GM19468 (cell line): ENCODE results near the gene CAPN2.
"Not testable (repeated sequence)": the region's sequence is repeated elsewhere in the genome, so short reads cannot be mapped to it uniquely, and the experiment has no call there.

Source experiments
- ATAC-seq: cut with Tn5 transposase; IDR thresholded peaks from one replicate; pipeline ENCODE4 v1.9.1; 2021; ENCODE audit warnings: mild to moderate bottlenecking, moderate library complexity, moderate number of reproducible peaks; ENCODE audit not compliant: unreplicated experiment; ENCODE audit errors: extremely low read depth

The CAPN2 gene

GRCh38 chr1:223776075-223776814 lies 63.9 kb downstream of the CAPN2 start:
- ATAC-seq, result no peak

GRCh38 chr1:223776826-223777454 lies 64.6 kb downstream of the CAPN2 start:
- ATAC-seq, result no peak

DNA sequence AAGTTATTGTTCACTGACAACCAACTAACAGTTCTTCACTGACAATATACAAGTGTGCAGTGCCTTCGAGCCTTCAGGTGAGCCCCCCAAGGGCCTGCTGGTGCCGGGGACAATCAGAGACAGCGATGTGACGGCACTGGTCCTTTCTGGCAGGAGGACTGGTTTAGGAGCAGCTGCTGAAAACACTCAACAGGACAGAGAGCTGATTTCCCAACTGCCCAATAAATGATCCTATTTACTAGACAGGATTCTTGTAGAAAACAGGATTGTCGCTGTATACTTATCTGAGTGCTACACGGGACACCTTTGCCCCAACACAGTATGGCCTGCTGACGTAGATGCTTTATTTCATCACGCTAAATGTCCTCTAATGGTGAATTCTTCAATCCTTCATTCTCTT lies 68.0 kb downstream of the CAPN2 start:
- ATAC-seq, result no peak

DNA sequence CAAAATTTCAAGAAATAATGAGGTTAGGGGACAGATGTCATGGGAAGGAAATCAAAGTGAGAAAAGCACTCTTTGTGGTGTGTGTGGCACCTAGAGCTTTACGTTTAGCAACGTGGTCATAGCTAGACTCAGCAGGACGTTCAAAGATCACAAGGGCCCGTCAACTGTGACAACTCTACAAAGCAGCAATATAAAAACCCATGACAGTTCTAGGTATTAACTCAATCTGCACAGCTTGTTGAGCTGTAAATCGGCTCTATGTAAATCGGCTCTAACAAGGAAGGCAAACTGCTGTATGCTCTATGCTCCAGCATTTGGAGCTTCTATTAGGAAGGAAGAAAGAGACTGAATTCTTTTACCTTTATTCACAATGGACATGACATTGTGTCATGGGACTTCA lies 68.6 kb downstream of the CAPN2 start:
- ATAC-seq, result no peak

- no peak for ATAC-seq
These were observed 71.3 kb downstream of the CAPN2 start for GRCh38 chr1:223783676-223784075.

- no peak for ATAC-seq
These were observed 72.2 kb downstream of the CAPN2 start for GRCh38 chr1:223784541-223784940.

DNA sequence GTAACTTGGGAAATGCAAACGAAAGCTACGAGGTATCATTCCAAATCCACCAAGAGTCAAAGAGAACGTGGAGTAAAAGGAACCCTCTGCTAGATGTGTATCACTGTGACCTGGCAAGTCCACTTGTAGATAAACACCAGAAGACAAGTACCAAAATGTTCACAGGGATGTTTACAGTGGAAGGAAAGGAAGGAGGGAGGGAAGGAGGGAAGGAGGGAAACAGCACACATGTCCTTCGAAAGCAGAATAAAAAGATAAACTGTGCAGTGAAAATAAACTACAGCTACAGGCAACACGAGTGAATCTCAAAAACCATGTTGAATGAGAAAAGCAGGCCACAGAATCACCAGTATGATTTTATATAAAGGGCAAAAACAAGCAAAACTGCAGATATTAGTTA lies 73.5 kb downstream of the CAPN2 start:
- ATAC-seq, result no peak

DNA sequence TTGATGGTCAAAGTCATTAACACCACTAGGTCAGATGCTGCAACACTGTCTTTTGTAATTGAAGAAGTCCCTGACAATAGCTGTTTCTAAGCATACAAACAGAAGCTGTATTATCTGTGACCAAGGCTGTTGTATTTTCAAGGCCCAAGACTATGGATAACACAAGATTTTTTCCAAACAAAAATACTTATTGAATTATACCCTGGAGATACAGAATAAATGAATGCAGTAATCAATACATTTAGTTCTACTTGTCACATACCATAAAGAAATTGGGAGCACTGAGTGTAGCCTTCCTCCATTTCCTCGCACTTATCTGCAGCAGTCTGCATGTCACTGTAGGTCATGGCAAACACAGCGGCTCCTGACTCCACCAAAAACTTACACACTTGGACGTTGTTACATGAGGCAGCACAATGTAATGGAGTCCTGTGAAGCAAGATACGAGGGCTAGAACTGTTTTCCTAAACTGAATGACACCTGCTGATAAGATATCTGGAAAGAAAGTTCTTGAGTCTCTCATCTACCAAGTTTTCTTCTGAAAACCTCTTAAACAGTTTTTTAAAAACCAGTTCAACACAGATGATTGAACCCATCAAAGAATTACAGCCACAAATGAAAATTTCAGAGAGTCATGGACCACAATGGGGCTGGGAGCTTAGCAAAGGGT lies 76.5 kb downstream of the CAPN2 start:
- no peak for ATAC-seq

GRCh38 chr1:223792046-223792445 lies 79.7 kb downstream of the CAPN2 start:
- no peak for ATAC-seq

DNA sequence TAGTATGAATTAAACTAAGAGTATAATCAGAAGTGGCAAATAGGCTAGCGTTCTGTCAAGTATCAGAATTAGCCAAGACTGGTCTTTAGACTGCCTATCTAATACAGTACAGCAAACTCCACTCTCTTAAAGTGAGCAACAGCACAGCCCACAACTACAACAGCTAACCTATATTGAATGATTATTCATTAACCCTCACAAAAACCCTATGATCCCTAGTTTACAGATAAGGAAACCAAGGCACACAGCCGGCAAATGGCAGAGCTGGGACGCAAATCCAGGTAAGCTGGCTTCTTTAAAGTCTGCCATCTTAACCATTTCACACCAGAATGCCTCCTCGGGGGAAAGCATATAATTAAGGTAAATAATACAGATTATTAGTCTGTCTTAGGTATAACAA lies 81.4 kb downstream of the CAPN2 start:
- no peak for ATAC-seq

DNA sequence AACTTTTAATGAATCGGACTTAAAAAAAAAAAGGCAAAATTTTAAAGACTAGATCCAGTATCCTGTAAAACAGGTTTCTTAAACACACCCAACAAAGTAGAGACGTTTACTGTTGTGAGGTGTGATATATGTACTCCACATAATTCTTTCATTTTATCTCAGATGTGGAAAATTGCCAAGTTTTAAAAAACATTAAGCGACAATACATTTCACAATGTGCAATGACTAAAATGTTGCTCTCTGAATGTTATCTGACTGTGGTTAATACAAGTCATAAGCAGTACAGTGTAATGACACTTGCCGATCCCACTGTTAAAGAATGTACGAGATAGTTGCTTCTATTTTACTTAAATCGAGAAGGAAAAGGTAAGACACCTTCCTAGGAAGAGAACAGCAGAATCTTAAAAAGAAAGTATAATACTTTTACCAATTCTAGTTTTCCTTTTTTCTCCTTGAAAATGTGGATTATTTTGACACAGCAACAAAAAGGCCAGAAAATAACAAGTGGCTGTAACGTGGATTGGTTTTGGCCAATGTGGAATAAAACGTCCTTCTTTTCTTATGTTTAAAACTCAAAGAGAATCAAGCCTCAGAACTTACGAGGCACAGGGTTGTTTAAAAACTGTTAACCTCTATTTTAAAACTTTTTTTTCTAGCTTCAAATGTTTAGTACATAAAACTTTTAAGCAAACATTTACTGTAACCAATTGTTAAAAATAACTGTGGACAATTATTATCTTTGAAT lies 82.0 kb downstream of the CAPN2 start:
- ATAC-seq, result no peak

DNA sequence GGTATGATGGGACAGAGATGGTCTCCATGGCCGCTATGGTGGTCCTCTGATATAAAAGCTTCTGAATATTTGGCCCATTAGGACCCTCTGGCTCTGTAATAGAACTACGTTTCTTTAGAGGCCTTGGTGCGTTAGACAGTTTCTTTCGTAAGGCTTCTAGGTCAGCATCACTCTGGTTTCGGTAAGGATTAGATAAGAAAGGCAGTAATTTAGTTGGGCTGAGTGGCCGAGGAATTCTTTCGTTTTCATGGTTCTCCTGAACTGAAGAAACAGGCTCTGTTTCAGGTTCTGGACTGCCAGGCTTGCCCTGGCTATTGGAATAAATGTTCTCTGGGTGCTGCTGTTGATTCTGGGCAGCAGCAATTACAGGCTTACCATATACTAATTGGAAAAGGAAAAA lies 83.9 kb downstream of the CAPN2 start:
- ATAC-seq, result no peak

- ATAC-seq, result no peak
These were observed 89.7 kb downstream of the CAPN2 start for GRCh38 chr1:223802032-223802431.

GRCh38 chr1:223802602-223803001 lies 90.3 kb downstream of the CAPN2 start:
- no peak for ATAC-seq

GRCh38 chr1:223803211-223803610 lies 90.9 kb downstream of the CAPN2 start:
- ATAC-seq, result no peak

GRCh38 chr1:223809905-223810304 lies 97.6 kb downstream of the CAPN2 start:
- not testable (repeated sequence) for ATAC-seq

- ATAC-seq, result no peak
These were observed 98.2 kb downstream of the CAPN2 start for GRCh38 chr1:223810586-223810985.

GRCh38 chr1:223811634-223812101 lies 99.3 kb downstream of the CAPN2 start:
- no peak for ATAC-seq

DNA sequence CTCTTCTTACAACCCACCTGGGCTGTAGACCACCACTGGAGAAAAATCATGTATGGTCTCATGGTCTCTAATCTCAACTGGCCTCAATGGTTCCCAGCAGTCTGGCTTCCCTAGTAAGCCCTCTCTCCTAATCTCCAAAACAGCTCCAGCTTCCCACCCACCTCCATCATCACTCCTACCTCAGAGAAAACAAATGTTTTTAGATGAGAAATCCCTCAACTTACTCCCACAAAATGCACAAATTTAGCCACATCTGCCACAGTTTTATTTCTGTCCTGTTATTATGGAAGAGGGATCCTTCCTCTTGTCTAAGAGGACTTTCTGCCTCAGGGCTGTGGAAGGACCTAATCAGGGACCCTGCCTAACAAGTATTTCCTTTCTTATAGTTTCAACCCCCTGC lies 101.3 kb downstream of the CAPN2 start:
- no peak for ATAC-seq

GRCh38 chr1:223815020-223815853 lies 102.9 kb downstream of the CAPN2 start:
- no peak for ATAC-seq
